MM.1S (cell line): ENCODE data around the gene ATP2B1.

Experiments
- CTCF ChIP-seq: fragments of 300-600 bp; sonication (generic); IDR thresholded peaks from 2 replicates; pipeline ENCODE4 v1.5.1; 2016; ENCODE audit warnings: antibody characterized with exemption, low read length, mixed read lengths
- EZH2 ChIP-seq: fragments of 300-600 bp; sonication (generic); optimal IDR thresholded peaks from 2 replicates; pipeline ENCODE3; 2017; ENCODE audit warnings: low read depth, mild to moderate bottlenecking, antibody characterized with exemption, low read length, mixed read lengths

- no peak for TF ChIP-seq CTCF
- TF ChIP-seq EZH2, result no peak
Measured at GRCh38 chr12:89597210-89597609, 111.4 kb downstream of the ATP2B1 start.
